Astrocyte of the spinal cord (primary cell): ENCODE results near the gene SHROOM3.

Source experiments
- DNase-seq: peaks from one replicate; pipeline ENCODE4 v3.0.0; 2011; ENCODE audit warnings: low read depth, low spot score
- H3K4me3 ChIP-seq: 2 replicates; pipeline ENCODE4 v1.5.1; 2011; ENCODE audit warnings: low read depth, mild to moderate bottlenecking, low read length, moderate library complexity
- CTCF ChIP-seq: IDR thresholded peaks from 2 replicates; pipeline ENCODE4 v1.5.1; 2012; ENCODE audit warnings: low read depth, mild to moderate bottlenecking, low read length, inconsistent platforms
- in situ Hi-C: cut with HindIII; loops from 2 replicates; pipeline ENCODE4 v1.10.0; 2017; ENCODE audit warnings: low sequenced_read_pairs

Gene SHROOM3

GRCh38 chr4:76429636-76430035 lies 5.4 kb upstream of the SHROOM3 start:
- in situ Hi-C loops = no loop called here
- no peak for TF ChIP-seq CTCF
- no peak for DNase-seq
- no peak overlapping the region for H3K4me3 ChIP-seq

- in situ Hi-C loops = no loop called here
- peak; percentile 63 for TF ChIP-seq CTCF
- peak; percentile 67 for DNase-seq
- H3K4me3 ChIP-seq = no peak overlapping the region
Measured at GRCh38 chr4:76430519-76431388, 4.3 kb upstream of the SHROOM3 start.

GRCh38 chr4:76435528-76436319 lies 695 bp downstream of the SHROOM3 start:
- peak overlapping the region; percentile 32 for H3K4me3 ChIP-seq
- in situ Hi-C loops = no loop called here
- TF ChIP-seq CTCF = peak; percentile 21
- peak; percentile 49 for DNase-seq

- no peak for TF ChIP-seq CTCF
- in situ Hi-C loops = no loop called here
- no peak for DNase-seq
- no peak overlapping the region for H3K4me3 ChIP-seq
Measured at GRCh38 chr4:76439491-76439890, 4.5 kb downstream of the SHROOM3 start.

GRCh38 chr4:76441881-76442280 lies 6.9 kb downstream of the SHROOM3 start:
- in situ Hi-C loops = no loop called here
- no peak for DNase-seq
- H3K4me3 ChIP-seq = no peak overlapping the region
- TF ChIP-seq CTCF = no peak

GRCh38 chr4:76442807-76443206 lies 7.8 kb downstream of the SHROOM3 start:
- no peak overlapping the region for H3K4me3 ChIP-seq
- in situ Hi-C loops = no loop called here
- DNase-seq = no peak
- TF ChIP-seq CTCF = no peak
